ENCODE results near the gene LHX3. TPM values are rescaled to one million over a fixed set of nuclear protein-coding genes. Genes with fewer than 3 reads are reported as not detected.

Gene LHX3
- polyA plus RNA-seq, 1 donor from 2014 or later: not detected

DNA sequence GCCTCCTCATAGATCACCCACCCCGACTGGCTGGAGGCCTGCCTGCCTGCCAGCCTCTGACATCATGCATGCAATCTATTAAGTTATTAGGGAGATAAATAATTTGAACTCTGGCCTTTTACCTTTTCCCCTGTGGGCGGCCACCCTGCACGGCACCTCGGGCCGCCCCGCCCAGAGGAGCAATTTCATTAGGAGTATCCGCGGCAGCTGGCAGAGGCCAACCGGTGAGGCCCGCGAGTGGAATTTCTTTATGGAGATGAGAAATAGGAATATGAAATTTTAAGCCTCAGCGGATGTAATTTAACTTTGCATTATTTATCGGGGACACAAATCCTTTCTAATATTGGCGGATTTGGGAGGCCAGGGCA is 22.5 kb downstream of the LHX3 start:
- Histone ChIP-seq H3K4me2 (ENCODE audit: low read length) (no peak overlapping the region), H3K4me3 (ENCODE audit: low read length) (no peak overlapping the region), H3K27ac (ENCODE audit: low read length) (no peak overlapping the region), H4K20me1 (ENCODE audit: insufficient read depth) (no peaks in the 10 kb centered on the region), H3K9me3 (ENCODE audit: low read length) (no peaks in the 10 kb centered on the region), H3K27me3 (ENCODE audit: insufficient read depth, low read depth, low read length) (no peaks in the 10 kb centered on the region), H3F3A (ENCODE audit: insufficient read depth, low read length, poor library complexity, severe bottlenecking) (no peaks in the 10 kb centered on the region), H3K36me3 (ENCODE audit: insufficient read depth, low read length) (no peaks in the 10 kb centered on the region), H2AFZ (ENCODE audit: low read depth, low read length) (no peak overlapping the region), H3K79me2 (replicated peaks; ENCODE audit: insufficient read depth, low read length) (no peaks in the 10 kb centered on the region), H3K9ac (ENCODE audit: low read length) (no peak overlapping the region), H3K9me2 (ENCODE audit: insufficient read depth, low read length) (no peaks in the 10 kb centered on the region)
- TF ChIP-seq TAF1 (IDR thresholded peaks at IDR 0.05; ENCODE audit: low read depth) (no peak), EZH2 (IDR thresholded peaks at IDR 0.05; ENCODE audit: borderline replicate concordance, insufficient read depth, low read length, poor library complexity, severe bottlenecking) (no peak), SMC3 (conservative IDR thresholded peaks at IDR 0.05; ENCODE audit: poor library complexity) (no peak), MXI1 (conservative IDR thresholded peaks at IDR 0.05; ENCODE audit: poor library complexity, severe bottlenecking) (no peak), RAD21 (conservative IDR thresholded peaks at IDR 0.05) (no peak), EP300 (conservative IDR thresholded peaks at IDR 0.05; ENCODE audit: poor library complexity, severe bottlenecking) (no peak), REST (IDR thresholded peaks at IDR 0.05; ENCODE audit: borderline replicate concordance) (no peak), POLR2AphosphoS5 (IDR thresholded peaks at IDR 0.05) (no peak)
- TF ChIP-seq, protein P1, sequence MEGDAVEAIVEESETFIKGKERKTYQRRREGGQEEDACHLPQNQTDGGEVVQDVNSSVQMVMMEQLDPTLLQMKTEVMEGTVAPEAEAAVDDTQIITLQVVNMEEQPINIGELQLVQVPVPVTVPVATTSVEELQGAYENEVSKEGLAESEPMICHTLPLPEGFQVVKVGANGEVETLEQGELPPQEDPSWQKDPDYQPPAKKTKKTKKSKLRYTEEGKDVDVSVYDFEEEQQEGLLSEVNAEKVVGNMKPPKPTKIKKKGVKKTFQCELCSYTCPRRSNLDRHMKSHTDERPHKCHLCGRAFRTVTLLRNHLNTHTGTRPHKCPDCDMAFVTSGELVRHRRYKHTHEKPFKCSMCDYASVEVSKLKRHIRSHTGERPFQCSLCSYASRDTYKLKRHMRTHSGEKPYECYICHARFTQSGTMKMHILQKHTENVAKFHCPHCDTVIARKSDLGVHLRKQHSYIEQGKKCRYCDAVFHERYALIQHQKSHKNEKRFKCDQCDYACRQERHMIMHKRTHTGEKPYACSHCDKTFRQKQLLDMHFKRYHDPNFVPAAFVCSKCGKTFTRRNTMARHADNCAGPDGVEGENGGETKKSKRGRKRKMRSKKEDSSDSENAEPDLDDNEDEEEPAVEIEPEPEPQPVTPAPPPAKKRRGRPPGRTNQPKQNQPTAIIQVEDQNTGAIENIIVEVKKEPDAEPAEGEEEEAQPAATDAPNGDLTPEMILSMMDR (IDR thresholded peaks at IDR 0.05; ENCODE audit: poor library complexity, severe bottlenecking): no peak

DNA sequence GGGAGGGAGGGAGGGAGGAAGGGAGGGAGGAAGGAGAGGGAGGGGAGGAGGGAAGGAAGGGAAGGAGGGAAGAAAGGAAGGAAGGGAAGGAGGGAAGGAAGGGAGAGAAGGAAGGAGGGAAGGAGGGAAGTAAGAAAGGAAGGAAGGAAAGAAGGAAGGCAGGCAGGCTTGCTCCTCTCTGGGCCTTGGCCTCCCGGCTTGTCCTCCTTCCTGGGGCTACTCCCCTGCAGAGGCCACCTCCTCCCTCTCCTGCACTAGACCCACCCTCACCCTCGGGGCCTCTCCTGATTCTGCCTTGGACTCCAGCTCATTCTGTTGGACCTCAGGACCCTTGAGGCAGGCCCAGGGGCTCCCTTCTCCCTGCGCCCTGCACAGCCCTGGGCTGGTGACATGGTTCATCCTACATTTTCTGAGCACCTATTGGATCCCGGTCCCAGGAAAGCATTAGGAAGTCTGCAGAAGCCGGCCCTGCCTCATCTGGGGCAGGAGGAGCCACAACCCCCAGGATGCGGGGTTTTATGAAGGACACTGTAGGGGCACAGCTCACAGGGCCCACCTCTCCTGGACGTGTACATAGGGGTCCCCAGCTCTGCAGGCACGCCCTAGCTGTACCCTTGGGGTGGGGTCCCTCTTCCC is 23.0 kb downstream of the LHX3 start:
- no peaks in the 10 kb centered on the region for H4K20me1 ChIP-seq (ENCODE audit: insufficient read depth)

More for the DNA sequence above, 23.0 kb downstream of the LHX3 start:
- Histone ChIP-seq H3K9ac (ENCODE audit: low read length) (no peak overlapping the region), H2AFZ (ENCODE audit: low read depth, low read length) (no peak overlapping the region), H3K4me2 (ENCODE audit: low read length) (no peak overlapping the region), H3K9me2 (ENCODE audit: insufficient read depth, low read length) (no peaks in the 10 kb centered on the region), H3K36me3 (ENCODE audit: insufficient read depth, low read length) (no peaks in the 10 kb centered on the region), H3K79me2 (replicated peaks; ENCODE audit: insufficient read depth, low read length) (no peaks in the 10 kb centered on the region), H3K9me3 (ENCODE audit: low read length) (no peaks in the 10 kb centered on the region), H3K4me3 (ENCODE audit: low read length) (no peak overlapping the region), H3F3A (ENCODE audit: insufficient read depth, low read length, poor library complexity, severe bottlenecking) (no peaks in the 10 kb centered on the region), H3K27ac (ENCODE audit: low read length) (no peak overlapping the region), H3K27me3 (ENCODE audit: insufficient read depth, low read depth, low read length) (no peaks in the 10 kb centered on the region)
- TF ChIP-seq REST (IDR thresholded peaks at IDR 0.05; ENCODE audit: borderline replicate concordance) (no peak), EZH2 (IDR thresholded peaks at IDR 0.05; ENCODE audit: borderline replicate concordance, insufficient read depth, low read length, poor library complexity, severe bottlenecking) (no peak), TAF1 (IDR thresholded peaks at IDR 0.05; ENCODE audit: low read depth) (no peak), MXI1 (conservative IDR thresholded peaks at IDR 0.05; ENCODE audit: poor library complexity, severe bottlenecking) (no peak), EP300 (conservative IDR thresholded peaks at IDR 0.05; ENCODE audit: poor library complexity, severe bottlenecking) (no peak), RAD21 (conservative IDR thresholded peaks at IDR 0.05) (no peak), POLR2AphosphoS5 (IDR thresholded peaks at IDR 0.05) (no peak), SMC3 (conservative IDR thresholded peaks at IDR 0.05; ENCODE audit: poor library complexity) (no peak)
- TF ChIP-seq, protein P1 (IDR thresholded peaks at IDR 0.05; ENCODE audit: poor library complexity, severe bottlenecking): no peak
